ENCODE measurements around the gene HTRA2.
A peak's percentile ranks its signal among the peaks of the same experiment; 100 is the strongest.

The HTRA2 gene

GRCh38 chr2:74516650-74517049 lies 13.1 kb upstream of the HTRA2 start:
- DNase-seq: no peak

GRCh38 chr2:74522516-74522915 lies 7.2 kb upstream of the HTRA2 start:
- no peak for DNase-seq

GRCh38 chr2:74524005-74524404 lies 5.7 kb upstream of the HTRA2 start:
- no peak for DNase-seq

- DNase-seq: no peak
Measured at GRCh38 chr2:74524955-74525716, 4.6 kb upstream of the HTRA2 start.

- no peak for DNase-seq
Measured at GRCh38 chr2:74525717-74526648, 3.8 kb upstream of the HTRA2 start, which contains the start of gene DQX1. TSS of gene DQX1 (minus strand) at chr2:74526231. CDS start at chr2:74525729, 502 bp downstream.

GRCh38 chr2:74526649-74527230 lies 3.0 kb upstream of the HTRA2 start:
- DNase-seq: no peak

GRCh38 chr2:74527741-74528140 lies 2.0 kb upstream of the HTRA2 start:
- no peak for DNase-seq

GRCh38 chr2:74528600-74529356 lies 955 bp upstream of the HTRA2 start:
- peak; percentile 32 for DNase-seq

- DNase-seq: peak; percentile 46
Measured at GRCh38 chr2:74530239-74531187, 780 bp downstream of the HTRA2 start.

GRCh38 chr2:74531666-74532065 lies 1.9 kb downstream of the HTRA2 start:
- no peak for DNase-seq

GRCh38 chr2:74532222-74532621 lies 2.5 kb downstream of the HTRA2 start:
- DNase-seq: no peak

- DNase-seq: no peak
Measured at GRCh38 chr2:74533464-74533863, 3.7 kb downstream of the HTRA2 start.

- no peak for DNase-seq
Measured at GRCh38 chr2:74534411-74534810, 4.7 kb downstream of the HTRA2 start.

- DNase-seq: no peak
Measured at GRCh38 chr2:74535440-74535965, 5.8 kb downstream of the HTRA2 start.

- DNase-seq: no peak
Measured at GRCh38 chr2:74536166-74536950, 6.6 kb downstream of the HTRA2 start.

GRCh38 chr2:74537140-74537539 lies 7.4 kb downstream of the HTRA2 start:
- no peak for DNase-seq

GRCh38 chr2:74538881-74539339 lies 9.2 kb downstream of the HTRA2 start:
- no peak for DNase-seq

- no peak for DNase-seq
Measured at GRCh38 chr2:74540291-74540690, 10.6 kb downstream of the HTRA2 start.

GRCh38 chr2:74542978-74543377 lies 13.2 kb downstream of the HTRA2 start:
- DNase-seq: no peak

- no peak for DNase-seq
Measured at GRCh38 chr2:74544634-74545033, 14.9 kb downstream of the HTRA2 start.

Measured in stimulated activated CD4-positive, alpha-beta T cell treated with anti-CD3 and anti-CD28 coated beads, Interleukin-4, amount 100 ng/mL, for 1 hour (primary cell).